HG03025 (cell line): ENCODE data around the gene ICE1.
A peak's percentile ranks its signal among the peaks of the same experiment; 100 is the strongest.
"Not testable (repeated sequence)": the region's sequence is repeated elsewhere in the genome, so short reads cannot be mapped to it uniquely, and the experiment has no call there.

Experiments
- ATAC-seq: cut with Tn5 transposase; IDR thresholded peaks from one replicate; pipeline ENCODE4 v1.9.1; 2021; ENCODE audit warnings: mild to moderate bottlenecking, moderate library complexity; ENCODE audit not compliant: unreplicated experiment, low FRiP score

Gene ICE1

DNA sequence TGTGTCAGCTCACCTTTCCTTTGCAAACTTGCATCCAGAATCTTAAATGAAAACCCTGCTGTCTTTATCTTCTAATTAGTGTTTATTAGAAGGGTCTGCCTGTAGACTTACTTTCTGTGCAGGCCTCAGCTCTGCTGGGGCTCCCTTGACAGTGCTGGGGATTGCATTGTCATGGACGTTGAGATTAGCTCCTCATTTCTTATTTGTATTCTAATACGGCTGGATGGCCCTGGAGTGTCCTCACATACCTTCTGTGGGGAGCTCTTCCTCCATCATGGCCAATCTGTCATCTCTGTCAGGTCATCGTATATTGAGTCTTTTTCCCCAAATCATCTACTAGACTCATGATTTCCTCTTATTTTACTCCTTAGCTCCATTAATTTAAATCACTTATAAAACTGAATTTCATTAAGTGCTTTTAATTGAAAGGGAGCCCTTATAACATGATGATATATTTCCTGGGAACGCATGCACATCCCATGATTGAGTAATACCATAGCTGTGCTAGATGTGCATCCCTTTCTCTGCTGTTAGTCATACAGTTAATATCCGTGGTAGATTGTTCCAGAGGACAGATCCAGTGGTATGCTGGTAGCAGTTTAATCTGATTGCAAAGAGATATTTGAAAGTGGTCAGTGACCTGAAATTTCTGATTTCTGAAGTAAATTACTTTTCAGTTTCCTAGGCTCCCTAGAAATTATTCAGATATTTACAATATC is 61.6 kb downstream of the ICE1 start:
- no peak for ATAC-seq

DNA sequence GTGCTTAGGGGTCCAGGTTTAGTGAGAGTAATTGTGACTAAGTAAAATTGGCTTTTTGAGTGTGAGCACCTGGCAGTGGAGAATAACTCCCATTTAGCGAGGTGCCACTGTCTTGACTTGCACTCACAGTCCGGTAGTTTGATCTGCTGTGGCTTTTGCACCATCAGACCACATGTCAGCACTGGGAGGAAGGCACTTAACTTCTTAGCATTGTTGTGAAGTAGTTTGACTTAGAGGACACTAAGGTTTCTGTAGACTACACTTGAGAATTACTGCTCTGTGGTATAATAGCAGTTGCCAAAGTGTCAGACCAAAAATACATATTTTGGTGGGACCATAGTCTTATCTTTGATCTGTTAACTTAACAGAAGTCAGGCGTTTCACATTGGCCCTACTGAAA is 63.6 kb downstream of the ICE1 start:
- ATAC-seq: no peak

DNA sequence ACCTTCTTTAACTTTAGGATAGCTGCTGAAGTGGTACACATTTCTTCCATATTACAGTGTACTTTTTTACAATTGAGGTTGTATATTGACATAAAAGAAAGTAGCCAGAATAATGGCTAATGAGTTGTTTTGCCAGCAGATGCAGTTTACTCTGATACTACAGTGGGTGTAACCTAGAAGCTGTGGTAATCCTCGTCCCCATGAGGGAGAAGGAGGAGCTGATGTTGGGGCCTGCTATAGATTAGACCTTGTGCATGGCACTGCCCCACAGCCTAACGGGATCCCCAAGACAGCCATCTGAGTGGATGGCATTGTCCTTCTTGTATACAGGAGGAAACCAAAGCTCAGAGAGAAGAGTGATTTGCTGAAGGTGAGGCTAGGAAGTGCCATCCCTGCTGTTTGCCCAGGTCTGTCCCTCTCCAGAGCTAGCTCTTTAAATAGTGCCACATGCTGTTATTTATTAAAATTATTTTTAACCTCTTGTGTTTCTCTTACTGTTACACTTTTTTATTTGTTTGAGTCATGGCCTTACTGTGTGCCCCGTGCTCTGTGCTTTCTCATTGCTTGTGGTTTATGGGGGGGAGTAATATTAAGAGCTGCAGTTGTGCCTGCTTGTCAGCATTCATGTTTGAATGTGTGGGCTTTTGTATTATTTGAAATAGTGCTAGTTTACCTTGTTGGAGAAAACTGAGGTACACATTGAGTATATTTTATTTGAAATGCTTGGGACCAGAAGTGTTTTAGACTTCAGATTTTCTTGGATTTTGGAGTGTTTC is 65.3 kb downstream of the ICE1 start:
- no peak for ATAC-seq

DNA sequence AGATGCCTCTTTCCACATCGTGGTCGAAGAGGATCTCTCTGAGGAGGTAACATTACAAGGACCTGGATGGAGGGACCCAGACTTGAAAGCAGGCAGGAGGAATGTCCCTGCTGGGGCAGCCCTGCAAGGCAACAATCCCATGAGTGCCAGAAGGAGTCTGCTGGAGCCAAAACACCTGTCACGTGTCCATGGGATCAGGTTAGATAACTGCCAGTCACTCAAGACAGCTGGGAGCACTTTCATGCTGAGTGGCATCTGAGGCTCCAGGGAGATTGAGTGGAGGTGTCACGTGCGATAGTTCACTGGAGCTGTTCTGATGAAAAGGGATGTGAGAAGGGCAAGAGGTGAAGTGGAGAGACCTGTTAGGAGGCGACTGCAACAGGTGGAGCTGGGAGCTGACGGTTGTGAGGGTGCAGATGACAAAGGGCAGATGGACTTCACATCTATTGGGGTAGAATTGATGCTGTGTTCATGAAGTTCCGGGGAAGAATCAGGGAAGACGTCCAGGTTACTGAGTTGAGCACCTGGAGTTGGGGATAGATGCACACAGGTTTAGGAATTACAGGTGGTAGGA is 68.4 kb downstream of the ICE1 start:
- no peak for ATAC-seq

DNA sequence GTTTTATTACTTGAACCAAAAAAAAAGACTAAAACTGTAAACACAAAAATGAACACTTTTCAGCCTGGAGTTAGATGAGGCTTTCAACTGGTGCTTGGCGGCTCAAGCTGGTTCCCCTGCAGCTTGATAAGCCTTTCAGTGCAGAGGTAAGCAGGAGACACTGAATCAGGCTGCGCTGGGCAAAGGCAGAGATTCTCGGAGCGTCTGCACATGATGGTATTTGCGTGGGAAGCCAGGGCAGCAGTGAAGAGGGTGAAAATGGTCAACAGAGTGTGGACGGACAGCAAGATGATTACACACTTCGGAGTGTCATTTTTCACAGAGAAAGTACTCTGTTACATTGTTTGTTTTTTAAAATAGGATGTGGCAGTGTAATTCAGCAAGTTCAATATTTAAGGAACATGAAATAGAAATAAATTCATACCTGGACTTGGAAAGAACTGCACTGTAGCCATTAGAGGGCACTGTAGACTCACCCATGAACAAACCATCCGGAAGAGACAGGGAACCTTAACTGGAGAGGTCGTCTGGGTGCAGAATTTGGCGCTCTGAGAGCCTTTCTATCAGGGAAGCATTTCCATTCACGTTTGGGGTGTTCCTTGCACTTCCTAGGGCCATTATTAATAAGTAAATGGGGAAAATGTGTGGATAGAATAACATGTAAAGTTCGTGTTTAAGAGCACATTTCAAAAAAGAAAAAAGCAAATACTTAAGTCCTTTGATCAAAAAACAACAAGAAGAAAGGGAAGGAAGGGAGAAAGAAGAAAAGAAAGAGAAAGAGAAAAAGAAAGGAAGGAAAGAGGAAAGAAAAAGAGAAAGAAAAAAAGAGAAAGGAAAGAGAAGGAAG is 69.8 kb downstream of the ICE1 start:
- ATAC-seq: no peak

DNA sequence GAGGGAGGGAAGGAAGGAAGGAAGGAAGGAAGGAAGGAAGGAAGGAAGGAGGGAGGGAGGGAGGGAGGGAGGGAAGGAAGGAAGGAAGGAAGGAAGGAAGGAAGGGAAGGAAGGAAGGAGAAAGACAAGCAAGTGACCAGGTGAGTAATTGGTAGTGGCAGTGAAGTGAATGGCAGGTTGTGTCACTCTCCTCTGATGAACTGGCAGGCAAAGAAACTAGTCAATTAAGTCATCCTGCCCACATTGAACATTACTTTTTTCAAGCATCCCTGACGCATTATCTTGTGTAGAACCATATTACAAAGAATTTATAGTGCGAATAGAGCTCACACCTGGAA is 70.4 kb downstream of the ICE1 start:
- not testable (repeated sequence) for ATAC-seq

DNA sequence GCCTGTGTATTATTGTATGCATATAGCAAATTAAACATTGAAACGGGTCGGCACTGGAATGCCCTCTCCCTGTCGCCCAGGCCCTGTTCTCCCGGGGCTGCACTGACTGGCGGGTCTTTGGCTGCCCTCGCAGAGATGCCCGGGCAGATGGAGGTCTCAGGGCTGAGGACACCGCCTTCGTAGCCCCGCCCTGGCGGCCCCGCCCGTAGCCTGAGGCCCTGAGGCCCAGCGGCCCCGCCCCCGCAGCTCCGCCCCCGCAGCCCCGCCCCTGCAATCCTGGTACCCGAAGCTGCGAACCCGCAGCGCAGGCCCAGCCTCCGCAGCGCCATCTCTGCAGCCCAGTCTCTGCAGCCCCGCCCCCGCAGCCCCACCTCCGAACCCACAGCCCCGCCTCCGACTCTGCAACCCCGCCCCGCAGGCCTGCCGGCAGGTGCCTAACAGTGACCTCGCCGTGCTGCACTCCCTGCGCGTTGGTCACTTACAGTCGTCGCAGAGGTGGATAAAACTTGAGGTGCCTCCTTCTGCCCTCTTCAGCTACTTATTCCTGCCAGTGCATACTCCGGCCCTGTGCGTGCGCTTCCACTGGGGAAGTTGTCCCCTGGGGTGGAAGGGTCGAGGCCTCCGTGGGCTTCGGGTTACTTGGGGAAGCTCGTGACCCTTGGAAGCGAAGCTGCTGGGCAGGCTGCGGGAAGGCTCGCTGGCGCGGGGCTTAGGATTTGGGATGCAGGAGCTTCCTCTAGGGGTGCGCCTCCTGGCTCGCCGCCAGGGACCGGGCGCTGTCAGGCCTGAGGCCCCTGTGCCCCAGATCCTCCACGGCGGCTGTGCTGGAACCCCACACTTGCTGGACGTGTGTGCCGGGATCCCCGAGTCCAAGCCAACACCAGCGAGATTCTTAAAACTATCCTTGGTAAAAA is 72.3 kb downstream of the ICE1 start:
- ATAC-seq: peak; percentile 57

DNA sequence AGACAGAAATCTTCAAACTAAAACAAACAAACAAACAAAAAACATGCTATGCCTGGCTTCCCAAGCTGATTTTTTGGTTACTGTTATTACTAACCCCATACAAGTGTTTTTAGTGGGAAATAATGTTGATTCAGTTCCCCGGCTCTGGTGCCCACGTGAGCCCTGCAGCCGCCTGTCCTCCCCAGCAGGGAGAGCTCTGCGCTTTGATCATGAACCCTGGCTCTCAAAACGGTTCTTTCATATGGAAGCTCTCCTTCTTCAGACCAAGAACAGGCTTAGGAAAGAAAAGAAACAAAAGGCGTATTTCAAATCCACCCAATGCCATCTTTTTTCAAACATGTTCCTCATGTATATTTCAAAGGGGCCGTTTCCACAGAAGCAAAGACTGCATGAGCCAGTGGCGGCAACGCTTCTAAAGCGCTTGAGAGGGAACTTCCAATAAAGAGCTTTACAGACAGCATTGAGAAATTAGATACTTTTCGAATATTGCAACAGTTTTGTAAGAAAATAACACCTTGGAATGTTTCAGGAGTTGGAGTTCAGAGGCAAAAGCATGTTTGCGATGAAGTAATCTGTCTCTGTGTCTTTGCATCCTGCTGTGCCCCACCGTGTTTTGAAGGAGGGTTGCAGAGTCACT is 74.8 kb downstream of the ICE1 start:
- peak; percentile 46 for ATAC-seq

DNA sequence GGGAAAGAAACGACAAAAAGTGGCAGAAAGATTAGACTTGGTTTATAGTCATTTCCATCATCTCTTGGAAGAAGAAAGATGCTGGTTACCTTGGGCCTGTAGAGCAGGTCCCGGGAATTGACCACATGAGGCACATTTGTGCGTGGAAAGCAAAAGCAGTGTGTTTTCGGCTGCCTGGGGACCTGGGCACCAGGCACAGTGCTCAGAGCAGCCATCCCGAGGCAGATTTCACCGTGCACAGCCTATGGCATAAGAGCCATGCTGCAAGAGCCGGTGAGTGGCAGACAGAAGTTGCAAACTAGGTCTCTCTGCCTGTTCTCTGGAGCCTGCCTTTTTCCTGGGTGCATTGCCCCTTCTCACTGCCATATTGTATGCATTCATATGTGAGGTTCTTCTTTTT is 77.0 kb downstream of the ICE1 start:
- no peak for ATAC-seq

DNA sequence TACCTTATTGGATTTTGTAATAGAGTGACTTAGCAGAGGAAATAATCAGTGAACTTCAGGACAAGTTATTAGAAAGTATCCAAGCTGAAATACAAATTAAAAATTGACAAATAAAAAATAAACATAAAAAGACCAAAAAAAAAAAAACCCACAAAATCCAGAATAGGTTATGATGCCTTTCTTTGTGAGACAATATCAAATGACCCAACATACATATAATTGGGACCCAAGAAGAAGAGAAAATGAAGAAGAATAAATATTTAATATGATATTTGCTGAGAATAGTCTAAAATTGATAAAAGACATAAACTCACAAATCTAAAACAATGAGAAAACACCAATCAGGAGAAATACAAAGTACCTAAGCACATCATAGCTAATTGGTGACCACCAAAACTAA is 81.8 kb downstream of the ICE1 start:
- no peak for ATAC-seq

DNA sequence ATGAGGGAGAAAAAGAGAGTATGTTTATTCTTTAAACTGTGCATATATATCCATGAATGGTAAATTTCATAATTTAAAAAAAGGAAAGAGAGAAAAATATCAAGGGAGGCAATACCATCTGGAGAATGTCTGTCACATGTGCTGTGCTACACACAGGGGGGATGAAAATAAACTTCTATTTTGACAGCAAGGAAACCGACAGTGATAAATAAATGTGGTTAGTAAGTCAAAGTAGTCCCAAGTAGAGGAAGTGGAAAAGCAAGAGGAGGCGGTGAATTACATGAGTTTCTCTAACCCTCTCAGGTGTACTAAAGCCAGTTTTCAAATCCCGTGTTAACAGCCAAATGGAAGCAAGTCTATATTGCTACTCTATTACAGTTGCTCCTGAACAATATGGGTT is 83.3 kb downstream of the ICE1 start:
- ATAC-seq: peak; percentile 63

DNA sequence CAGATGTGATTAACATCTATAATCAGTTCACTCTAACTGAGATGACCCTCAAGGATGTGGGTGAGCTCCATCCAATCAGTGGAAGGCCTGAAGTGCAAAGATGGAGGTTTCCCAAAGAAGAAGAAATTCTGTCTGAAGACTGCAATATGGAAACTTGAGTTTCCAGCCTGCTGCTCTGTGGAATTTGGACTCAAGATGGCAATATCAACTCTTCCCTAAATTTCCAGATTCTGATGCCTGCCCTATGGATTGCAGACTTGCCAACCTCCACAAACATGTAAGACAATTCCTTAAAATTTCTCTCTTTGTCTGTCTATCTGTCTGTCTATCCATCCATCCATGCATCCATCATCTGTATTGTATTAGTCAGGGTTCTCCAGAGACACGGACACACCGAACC is 85.9 kb downstream of the ICE1 start:
- no peak for ATAC-seq

DNA sequence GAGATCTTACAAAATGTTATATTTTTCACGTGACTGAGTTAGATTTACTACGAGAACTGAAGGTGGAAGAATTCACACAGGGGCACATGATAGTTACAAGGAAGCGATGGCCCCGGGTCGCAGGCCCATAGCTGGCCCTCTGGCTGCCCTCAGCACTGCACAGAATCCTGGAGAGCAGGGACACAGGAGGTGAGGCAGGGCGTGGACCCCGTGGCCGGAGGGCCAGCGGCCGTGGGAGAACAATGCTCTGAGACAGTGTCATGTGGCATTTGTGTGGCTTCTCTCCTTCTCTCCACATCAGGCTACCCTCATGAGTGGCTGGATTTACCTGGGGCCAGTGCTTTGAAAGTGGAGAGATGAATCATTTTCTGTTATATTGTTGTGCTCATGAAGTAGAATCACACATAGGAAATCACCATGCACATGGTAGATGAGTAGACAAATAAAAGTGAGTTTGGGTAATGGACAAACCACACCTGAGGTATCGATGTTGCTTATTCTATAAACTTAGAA is 89.5 kb downstream of the ICE1 start:
- ATAC-seq: no peak

DNA sequence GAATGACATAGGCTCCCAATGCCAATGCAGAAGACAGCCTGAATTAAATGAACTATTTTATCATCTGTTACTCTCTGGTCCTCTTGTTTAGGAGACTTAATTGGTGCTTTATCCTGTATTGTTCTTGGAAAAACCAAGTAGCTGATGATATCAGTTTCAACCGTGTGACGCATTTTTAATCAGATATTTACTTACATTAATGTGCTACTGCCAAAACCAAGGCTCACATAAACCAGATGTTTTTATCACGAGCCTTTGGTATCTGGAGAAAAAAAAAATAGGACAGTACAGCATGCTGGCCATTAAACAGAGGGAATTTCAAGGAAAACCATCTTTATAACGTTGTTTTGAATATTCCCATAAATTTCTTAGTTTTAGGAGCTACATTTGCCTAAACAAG is 90.1 kb downstream of the ICE1 start:
- no peak for ATAC-seq

DNA sequence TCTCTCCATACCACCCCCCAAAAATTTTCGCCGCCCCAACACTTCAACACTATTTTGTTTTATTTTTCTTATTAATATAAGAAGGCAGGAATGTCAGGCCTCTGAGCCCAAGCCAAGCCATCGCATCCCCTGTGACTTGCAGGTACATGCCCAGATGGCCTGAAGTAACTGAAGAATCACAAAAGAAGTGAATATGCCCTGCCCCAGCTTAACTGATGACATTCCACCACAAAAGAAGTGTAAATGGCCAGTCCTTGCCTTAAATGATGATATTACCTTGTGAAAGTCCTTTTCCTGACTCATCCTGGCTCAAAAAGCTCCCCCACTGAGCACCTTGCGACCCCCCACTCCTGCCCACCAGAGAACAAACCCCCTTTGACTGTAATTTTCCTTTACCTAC is 98.1 kb downstream of the ICE1 start:
- ATAC-seq: not testable (repeated sequence)

DNA sequence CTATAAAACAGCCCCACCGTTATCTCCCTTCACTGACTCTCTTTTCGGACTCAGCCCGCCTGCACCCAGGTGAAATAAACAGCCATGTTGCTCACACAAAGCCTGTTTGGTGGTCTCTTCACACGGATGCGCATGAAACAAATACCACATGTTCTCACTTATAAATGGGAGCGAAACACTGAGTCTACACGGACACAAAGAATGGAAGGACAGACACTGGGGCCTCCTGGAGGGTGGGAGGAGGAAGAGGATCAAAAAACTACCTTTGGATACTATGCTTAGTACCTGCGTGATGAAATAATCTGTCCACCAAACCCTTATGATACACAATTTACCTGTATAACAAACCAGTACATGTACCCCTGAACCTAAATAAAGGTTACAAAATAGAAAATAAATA is 98.6 kb downstream of the ICE1 start:
- ATAC-seq: no peak

DNA sequence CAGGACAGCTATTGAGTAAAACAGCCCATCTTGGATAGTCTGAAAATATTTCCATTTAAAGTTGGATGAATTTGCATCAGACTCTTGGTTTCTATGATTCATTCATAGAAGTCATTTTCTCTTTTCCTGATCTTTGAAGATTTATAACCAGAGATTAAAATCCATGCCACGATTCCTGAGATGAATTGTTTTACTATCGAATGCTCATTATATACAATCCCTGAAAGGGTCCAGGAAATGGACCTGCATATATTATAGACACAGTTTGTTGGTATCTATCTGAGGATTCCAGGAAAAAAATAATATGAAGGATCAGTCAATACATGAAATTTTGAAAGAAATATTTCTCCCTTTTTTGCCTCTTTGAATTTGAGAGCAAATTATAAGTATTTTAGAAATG is 99.0 kb downstream of the ICE1 start:
- ATAC-seq: no peak

DNA sequence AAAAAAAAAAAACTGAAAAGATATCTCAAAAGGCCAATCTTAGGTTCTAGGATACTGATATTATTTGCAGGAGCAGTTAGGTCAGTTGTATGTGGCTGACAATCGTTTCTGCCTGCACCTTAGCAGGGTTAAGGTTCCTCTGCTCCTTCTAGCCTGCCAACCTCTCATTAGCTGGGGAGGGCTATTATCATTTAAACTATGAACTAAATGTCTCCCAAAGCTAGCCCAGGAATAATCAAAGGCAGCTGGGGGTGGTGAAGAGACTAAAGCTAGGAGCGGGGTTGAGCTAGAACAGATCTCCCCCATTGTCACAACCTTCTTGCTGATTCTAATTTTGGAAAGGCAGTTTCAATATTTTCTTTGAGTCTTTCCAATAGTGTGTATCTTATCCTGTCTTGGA is 99.9 kb downstream of the ICE1 start:
- ATAC-seq: no peak

DNA sequence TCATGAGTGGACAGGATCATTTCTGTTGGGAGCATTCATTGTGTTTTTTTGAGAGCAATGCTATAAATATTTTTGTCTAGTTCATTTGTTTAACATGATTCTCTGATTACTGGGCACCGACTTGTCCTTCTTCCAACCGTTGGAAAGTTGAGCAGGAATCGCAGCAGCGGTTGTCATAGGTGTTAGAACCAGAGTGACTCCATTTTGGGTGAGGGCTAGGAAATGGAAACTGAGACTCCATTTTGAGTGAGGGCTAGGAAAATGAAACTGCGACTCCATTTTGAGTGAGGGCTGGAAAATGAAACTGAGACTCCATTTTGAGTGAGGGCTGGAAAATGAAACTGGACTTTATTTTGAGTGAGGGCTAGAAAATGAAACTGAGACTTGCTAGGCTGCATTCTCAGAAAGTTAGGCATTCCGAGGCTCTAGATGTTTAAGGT is 100.6 kb downstream of the ICE1 start:
- ATAC-seq: peak; percentile 87
